Stimulated activated CD4-positive, alpha-beta T cell treated with anti-CD3 and anti-CD28 coated beads, Interleukin-4, amount 100 ng/mL, for 48 hours (primary cell): ENCODE data around the gene SLC16A1.
"Not testable (repeated sequence)": the region's sequence is repeated elsewhere in the genome, so short reads cannot be mapped to it uniquely, and the experiment has no call there.

ENCODE experiments used
- DNase-seq, 2 donors: peaks; one replicate each; pipeline ENCODE4 v3.0.0-alpha.2; 2020; ENCODE audit warnings: low read depth in 2 of 2

SLC16A1 gene

DNA sequence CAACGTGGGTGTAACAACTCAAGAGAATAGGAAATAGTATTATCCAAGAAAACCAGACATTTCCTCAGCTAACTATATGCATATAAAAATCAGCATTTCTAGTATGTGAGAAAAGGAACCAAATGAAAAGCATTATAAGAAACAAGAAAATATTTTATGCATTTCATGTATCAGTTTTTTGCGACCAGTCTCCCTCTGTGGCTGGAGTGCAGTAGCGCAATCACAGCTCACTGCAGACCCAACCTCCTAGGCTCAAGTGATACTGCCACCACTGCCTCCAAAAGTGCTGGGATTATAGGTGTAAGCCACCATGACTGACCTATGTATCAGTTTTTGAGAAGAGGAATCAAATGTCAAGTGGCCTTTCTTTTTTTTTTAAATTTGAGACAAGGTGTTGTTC, 31.0 kb downstream of the SLC16A1 start:
- DNase-seq = no peak

DNA sequence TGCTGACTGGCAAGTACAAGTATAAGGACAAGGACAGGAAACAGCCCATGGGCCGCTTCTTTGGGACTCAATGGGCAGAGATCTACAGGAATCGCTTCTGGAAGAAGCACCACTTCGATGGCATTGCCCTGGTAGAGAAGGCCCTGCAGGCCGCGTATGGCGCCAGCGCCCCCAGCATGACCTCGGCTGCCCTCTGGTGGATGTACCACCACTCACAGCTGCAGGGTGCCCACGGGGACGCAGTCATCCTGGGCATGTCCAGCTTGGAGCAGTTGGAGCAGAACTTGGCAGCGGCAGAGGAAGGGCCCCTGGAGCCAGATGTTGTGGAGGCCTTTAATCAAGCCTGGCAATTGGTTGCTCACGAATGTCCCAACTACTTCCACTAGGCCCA, 32.0 kb downstream of the SLC16A1 start:
- DNase-seq = no peak

DNA sequence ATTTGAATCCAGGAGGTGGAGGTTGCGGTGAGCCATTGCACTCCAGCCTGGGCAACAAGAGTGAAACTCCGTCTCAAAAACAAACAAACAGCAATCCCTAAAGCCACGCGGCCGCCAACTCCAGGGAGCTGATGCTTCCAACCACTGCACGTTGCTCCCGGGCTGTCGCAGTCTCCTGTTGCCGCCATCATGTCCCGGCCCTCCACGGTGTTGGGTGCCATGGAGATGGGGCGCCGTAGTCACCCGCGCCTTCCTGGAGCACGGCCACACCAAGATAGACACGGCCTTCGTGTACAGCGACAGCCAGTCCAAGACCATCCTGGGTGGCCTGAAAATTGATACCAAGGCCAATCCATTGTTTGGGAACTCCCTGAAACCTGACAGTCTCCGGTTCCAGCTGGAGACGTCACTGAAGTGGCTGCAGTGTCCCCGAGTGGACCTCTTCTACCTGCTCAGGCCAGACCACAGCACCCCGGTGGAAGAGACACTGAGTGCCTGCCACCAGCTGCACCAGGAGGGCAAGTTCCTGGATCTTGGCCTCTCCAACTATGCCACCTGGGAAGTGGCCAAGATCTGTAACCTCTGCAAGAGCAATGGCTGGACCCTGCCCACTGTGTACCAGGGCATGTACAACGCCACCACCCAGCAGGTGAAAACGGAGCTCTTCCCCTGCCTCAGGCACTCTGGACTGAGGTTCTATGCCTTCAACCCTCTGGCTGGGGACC, 32.6 kb downstream of the SLC16A1 start:
- no peak for DNase-seq

DNA sequence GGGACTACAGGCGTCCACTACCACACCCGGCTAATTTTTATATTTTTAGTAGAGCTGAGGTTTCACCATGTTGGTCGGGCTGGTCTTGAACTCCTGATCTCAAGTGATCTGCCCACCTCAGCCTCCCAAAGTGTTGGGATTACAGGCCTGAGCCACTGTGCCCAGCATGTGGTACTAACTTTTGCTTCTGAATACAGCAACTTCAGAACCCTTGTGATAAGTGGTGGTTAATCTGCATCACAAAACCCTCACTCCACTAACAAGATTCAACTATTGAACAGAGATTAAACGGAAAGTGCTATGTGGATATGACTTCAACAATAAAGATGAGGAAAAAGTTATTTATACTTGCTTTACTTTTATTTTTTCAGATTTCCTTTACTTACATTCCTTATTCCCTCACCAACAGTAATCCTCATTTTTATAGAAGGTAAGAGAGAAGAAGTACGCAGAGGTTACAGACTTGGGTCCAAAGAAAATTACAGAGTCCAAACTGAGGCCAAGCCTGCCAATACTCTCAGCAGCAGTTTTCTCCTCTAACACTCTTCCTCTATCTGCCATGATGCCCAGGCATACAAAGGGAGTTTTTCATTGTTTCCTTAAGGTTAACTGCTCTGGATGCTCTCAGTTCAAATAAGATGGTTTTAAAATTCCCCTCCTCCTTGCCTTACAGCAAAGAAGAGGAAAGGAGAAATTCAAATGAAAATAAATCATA, 44.3 kb downstream of the SLC16A1 start:
- no peak for DNase-seq

DNA sequence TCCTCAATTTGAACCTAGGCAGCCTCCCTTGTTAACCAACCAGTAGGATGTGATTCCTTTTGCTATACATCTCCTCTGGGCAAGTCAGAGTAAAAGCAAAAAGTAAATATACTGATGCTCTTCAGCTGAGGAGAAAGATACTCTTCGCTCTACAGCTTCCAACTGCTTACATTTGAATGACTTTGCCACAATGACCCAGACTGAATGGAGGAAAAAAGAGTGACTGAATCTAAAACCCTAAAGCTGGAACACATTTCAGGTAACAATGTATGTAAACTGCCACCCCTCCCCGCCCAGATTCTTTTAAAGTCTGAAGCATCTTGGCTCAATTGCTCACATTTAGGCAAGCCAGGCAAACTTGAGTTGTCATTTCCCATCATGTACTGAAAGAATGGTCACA, 46.1 kb downstream of the SLC16A1 start:
- no peak for DNase-seq

DNA sequence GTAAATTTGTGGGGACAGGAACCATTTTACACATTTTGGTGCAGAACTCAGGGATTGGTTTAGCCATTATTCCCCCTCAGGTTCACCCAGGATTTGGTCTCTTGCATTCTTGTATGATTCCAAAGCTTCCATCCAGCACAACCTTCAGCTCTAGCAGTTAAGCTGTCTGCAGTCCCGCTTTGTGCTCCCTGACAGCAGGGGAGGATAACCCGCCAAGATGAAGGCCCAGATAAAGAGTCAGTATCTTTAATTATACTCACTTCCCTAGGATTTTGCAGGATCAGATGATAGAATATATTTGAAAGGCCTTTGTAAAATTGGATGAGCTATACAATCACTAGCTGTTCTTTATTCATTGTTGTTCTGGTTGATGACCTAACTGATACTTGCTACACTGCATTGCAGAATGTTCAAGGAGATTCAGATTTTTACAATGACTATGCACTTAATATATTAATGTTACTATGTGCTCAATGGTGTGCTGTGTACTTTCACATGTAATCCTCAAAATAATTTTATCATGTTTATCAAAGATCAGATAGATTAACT, 49.8 kb downstream of the SLC16A1 start:
- no peak for DNase-seq

DNA sequence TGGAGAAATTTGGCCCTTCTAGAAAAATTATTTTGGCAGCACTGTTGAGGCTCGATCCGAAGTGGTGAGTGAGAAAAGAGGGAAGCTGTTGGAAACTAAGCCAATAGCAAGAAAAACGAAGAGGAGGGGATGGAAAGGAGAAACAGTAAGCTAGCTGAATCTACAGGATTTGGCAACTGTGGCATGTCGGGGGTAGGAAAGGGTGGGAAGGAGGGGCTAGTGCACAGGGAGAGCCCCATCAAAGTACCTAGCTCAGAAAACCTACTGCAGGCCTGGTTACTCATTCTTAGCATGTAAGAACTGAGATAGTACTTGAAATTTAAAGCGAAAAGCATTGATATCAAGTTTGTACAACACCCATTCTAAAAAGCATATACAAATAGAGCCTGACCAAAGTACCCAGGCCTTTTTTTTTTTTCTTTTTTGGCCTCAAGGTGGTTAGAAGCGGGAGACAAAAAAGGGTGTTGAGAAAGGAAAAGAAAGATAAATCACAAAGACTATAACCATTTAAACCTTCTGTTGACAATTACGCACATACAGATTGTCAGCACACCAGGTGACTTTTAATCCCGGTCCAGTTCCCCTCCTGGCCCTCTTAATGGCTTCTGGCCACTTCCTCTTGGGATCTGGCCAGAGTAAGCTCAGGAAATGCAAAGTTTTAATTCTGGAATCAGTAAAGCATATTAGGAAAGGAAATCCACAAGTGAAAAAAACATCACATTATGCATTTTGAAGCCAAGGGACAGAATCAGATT, 50.4 kb downstream of the SLC16A1 start:
- DNase-seq = no peak

DNA sequence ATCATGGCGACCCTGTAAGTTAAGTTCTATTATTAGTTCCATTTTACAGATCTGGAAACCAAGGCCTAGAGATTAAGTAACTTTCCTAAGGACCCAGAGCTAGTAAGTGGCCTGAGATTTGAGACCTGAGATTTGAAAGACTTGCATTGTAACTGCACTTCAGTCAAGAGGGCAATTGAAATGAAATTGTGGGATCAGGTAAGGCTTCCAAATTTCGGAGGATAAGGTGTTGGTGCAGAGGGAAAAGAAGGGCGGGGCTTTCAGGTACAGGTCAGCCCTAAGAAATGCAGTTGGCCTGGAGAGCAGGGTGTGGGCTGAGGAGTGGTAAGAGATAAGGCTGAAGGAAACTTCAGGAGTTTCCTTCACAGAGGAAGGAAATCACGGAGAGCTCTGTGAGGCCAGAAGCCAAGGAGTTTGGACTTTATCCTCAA, 51.1 kb downstream of the SLC16A1 start:
- no peak for DNase-seq

DNA sequence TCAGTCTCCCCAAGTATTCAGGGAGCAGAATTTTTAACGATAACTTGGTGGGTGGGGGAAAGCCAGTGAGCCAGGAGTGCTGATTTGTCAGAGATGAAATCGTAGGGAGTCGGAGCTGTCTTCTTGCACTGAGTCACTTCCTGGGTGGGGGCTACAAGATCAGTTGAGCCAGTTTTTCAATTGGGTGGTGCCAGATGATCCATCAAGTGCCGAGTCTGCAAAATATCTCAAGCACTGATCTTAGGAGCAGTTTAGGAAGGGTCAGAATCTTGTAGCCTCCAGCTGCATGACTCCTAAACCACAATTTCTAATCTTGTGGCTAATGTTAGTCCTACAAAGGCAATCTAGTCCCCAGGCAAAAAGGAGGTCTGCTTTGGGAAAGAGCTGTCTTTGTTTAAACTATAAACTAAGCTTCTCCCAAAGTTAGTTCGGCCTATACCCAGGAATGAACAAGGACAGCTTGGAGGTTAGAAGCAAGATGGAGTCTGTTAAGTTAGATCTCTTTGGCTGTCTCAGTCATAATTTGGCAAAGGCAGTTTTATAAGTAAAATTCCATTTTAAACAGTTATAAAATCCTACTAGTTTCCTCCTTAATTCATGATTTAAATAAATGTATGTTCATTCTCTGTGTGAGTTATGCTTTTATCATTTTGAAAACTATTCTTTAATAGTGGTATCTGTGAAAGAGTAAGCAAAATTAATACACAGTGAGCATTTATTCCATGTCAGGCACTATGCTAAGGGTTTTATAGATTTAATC, 51.7 kb downstream of the SLC16A1 start:
- DNase-seq = peak; percentile 27 to 67

DNA sequence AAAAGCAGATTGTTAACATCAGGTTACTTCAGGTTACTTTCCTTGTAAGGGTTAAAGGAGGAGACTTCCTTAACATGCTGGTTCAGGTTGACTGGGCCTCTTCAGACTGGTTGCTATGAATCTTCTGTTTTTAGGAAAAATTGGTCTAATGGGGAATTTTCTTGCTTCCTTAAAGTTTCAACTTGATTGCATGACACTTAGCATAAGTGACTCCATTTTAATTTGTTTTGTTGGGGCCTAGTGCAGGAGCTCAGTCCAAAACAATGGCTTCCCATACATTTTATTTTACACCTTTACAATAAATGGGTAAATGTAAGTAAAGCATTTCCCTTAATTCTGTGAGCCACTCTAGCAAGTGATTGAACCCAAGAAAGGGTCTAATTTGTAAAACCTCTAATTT, 53.8 kb downstream of the SLC16A1 start:
- DNase-seq = no peak

DNA sequence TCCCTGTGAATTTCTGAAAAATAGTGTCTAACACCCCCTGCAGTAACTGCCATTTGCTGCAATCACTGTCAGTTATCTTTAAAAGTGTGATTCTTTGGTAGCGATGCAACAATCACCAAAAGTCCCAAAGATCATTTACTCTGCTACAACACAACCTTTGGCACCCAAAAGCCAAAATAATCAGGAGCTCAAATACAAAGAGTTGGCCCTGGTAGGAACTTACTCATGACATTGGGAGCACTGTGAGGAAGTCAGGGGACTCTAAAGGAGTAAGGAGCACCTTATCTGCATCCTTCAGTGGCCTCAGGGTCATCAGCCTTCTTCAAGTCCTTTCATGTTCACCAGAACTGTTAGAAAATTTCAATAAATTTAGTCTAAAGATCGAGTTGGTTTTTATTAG, 54.6 kb downstream of the SLC16A1 start:
- no peak for DNase-seq

DNA sequence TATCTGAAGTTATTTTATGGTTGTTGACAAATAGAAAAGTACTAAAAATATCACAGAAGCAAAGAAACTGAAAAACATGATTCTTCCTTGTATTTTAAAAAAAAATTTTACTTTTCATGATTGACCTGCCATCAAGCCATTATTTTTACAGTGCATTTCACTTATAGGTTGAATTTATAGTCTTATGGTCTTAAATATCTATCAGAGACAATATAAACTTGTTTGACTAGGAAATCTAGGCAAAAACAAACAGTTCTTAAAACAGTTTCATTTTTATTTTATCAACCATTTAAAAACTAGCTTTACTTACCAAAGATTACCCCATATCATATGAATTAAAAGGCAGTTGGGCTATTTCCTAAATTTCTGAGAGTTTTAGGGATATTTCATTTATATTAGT, 59.2 kb downstream of the SLC16A1 start:
- DNase-seq = no peak

DNA sequence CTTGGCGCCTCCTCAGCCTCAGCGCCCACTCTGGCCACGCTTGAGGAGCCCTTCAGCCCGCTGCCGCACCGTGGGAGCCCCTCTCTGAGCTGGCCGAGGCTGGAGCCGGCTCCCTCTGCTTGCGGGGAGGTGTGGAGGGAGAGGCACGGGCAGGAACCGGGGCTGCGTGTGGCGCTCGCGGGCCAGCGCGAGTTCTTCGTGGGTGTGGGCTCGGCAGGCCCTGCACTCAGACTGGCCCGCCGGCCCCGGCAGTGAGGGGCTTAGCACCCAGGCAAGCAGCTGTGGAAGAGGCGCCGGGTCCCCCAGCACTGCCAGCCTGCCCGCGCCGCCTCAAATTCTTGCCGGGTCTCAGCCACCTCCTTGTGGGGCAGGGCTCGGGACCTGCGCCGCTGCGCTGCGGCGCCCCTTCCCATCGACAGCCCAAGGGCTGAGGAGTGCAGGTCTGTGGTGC, 61.4 kb downstream of the SLC16A1 start:
- no peak for DNase-seq

DNA sequence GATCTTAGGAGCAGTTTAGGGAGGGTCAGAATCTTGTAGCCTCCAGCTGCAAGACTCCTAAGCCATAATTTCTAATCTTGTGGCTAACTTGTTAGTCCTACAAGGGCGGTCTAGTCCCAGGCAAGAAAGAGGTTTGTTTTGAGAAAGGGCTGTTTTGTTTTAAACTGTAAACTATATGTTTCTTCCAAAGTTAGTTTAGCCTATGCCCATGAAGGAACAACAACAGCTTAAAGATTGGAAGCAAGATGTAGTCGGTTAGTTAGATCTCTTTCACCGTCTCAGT, 62.0 kb downstream of the SLC16A1 start:
- DNase-seq = no peak

DNA sequence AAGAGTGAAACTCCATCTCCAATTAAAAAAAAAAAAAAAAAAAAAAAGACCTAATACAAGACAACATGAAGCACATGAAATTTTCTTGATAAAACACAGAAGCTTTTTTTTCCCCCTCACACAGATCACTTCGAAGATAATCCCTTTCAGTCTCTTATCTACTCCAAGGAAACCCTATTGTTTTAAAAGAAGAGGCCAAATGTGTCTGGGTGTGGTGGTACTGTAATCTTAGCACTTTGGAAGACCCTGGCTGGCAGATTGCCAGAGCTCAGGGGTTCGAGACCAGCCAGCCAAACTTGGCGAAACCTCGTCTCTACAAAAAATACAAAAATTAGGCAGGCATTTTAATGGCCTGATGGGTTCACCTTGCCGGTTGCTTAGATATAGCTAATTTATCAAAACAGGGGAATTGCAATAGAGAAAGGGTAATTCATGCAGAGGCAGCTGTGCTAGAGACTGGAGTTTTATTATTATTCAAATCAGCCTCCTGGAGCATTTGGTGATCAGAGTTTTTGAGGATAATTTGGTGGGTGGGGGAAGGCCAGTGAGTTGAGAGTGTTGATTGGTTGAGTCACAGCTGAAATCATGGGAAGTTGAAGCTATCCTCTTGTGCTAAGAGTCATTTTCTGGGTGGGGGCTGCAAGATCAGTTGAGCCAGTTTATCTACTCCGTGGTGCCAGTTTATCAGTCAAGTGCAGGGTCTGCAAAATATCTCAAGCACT, 62.5 kb downstream of the SLC16A1 start:
- DNase-seq = no peak

DNA sequence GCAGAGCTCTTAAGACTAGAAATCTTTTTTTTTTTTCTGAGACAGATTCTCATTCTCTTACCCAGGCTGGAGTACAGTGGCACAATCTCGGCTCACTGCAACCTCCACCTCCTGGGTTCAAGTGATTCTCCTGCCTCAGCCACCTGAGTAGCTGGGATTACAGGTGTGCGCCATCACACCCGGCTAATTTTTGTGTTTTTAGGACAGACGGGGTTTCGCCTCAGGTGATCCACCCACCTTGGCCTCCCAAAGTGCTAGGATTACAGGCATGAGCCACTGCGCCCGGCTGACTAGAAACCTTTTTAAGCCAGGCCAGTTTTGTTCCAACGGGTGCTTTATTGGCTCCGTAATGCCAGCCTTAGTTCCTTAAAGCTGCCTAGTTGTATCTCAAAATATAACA, 66.1 kb downstream of the SLC16A1 start:
- DNase-seq = not testable (repeated sequence)

DNA sequence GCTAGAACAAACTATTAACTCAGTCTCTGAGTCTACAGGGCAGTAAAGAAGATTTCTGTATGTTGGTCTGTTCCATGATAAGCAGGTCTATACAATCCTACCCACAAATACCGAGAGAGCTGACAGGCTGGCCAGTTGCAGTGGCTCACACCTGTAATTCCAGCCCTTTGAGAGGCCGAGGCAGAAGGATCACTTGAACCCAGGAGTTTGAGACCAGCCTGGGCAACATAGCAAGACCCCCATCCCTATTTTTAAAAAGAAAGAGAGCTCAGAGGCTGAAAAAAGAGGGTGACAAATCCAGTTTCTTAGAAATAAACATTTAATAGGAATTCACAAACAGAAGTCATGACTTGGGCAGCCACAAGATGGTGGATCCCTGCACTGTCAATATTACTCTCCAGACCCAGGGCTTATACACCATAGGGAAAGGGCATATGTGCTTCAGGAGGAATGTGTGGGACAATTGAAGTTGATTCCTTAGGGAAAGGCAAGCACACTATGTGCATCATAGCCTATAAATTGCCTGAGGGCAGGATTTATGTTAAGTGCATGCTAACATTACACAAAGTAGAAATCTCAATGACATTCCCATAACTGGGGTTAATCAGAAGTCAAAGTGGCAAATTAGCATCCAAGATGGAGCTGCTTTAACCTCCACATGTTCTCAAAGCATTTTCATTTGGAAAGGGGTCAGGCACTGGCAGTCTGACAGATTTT, 66.8 kb downstream of the SLC16A1 start:
- no peak for DNase-seq

DNA sequence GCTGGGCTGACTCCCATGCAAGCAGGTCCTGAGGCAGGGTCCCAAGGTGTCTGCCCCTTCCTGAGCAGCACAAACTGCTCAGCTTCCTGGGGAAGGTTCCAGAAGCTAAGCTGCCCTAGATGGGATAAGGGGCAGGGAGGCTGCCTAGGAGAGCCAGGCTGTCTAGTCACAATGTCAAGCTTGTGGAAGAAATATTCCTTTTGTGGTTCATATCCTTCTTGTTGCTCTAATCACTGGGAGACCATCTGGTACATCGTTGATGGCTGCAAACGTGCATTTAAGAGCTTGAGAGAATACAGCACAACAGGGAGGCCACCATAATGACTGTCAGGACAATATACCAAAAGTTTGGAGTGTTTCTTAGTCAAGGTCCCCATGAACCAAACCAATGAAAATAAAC, 67.4 kb downstream of the SLC16A1 start:
- DNase-seq = no peak

DNA sequence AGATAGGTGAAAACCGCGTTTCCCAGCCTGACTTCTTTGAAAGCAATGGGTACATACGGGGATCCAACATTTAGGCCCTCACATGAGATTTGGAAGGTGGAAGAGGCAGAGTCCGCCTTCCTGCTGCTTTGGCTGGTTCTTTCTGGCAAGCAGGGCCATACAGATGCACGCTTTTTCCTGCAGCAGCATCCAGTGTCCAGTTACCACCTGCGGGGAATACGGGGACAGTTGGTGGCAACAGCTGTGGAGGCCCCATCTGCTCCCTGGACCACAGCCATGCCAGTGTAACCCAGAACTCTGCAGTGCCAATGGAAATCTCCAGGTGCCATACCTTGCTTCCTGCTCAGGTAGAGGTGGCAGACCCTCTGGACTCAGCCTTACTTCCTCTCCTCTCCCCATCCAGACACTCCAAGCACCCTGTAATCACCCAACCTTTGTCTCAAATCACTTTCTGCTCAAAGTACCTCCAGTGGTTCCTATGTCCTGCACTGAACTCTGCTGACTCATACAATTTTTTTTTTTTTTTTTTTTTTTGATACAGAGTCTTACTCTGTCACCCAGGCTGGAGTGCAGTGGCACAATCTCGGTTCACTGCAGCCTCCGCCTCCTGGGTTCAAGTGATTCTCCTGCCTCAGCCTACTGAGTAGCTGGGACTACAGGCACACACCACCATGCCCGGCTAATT, 68.3 kb downstream of the SLC16A1 start:
- DNase-seq = no peak

DNA sequence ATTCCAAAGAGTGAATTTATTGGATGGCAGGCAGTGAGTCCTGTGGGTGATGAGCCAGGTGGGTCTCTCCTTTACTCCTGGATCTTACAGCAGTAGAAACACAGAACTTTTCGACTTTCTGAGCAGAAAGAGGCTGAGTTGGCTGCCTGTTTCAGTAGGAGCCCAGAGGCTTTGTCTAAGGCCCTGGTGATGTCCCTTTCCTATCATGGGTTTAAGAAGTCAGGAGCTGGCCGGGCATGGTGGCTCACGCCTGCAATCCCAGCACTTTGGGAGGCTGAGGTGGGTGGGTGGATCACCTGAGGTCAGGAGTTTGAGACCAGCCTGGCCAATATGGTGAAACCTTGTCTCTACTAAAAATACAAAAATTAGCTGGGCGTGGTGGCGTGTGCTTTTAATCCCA, 71.0 kb downstream of the SLC16A1 start:
- DNase-seq = not testable (repeated sequence)
